Testis (tissue), 3 donors: Measurements from ENCODE around the gene CHD5. TPM values are rescaled to one million over a fixed set of nuclear protein-coding genes. Genes with fewer than 3 reads are reported as not detected.

Source experiments
- DNase-seq: peaks from one replicate; pipeline ENCODE4 v3.0.0-alpha.2; 2019
- H3K27ac ChIP-seq, 2 donors: fragments of 200-600 bp; sonication (generic); one replicate each; pipeline ENCODE4 v1.5.1; 2019
- H3K27me3 ChIP-seq: fragments of 200-600 bp; sonication (generic); one replicate; pipeline ENCODE4 v1.5.1; 2019
- H3K36me3 ChIP-seq: fragments of 200-600 bp; sonication (generic); one replicate; pipeline ENCODE4 v1.5.1; 2017; ENCODE audit warnings: low read depth; ENCODE audit errors: missing control alignments
- H3K4me1 ChIP-seq: fragments of 200-600 bp; sonication (generic); one replicate; pipeline ENCODE4 v1.5.1; 2019
- H3K4me3 ChIP-seq, 2 donors: fragments of 200-600 bp; sonication (generic); one replicate each; pipeline ENCODE4 v1.5.1; 2017 to 2019
- H3K9me3 ChIP-seq: fragments of 200-600 bp; sonication (generic); one replicate; pipeline ENCODE4 v1.5.1; 2017
- POLR2A ChIP-seq: fragments of 450-650 bp; IDR thresholded peaks from one replicate; pipeline ENCODE4 v1.6.1; 2017; ENCODE audit warnings: antibody characterized with exemption, mild to moderate bottlenecking, moderate library complexity
- WGBS, 2 donors: methylation state at CpG; one replicate each; pipeline ENCODE4 v1.1.5; 2018; 5-methylcytosine and 5-hydroxymethylcytosine counted together
- intact Hi-C: fragments of 100-400 bp; cut with DNase I; formaldehyde crosslinking; loops from one replicate; pipeline ENCODE4 v1.15.1; 2023; ENCODE audit warnings: low total_unique reads
- polyA plus RNA-seq: library from polyadenylated mRNA; stranded (reverse); fragments of 350-450 nt; fragmentation: Illumina TruSeq; extraction: RNeasy Lipid Tissue Mini Kit (QIAGEN cat#74804); gene quantifications from one replicate; pipeline ENCODE4 v1.2.3, GENCODE V29; 2014; ENCODE audit warnings: low read depth, low replicate concordance; ENCODE audit not compliant: insufficient read depth
- total RNA-seq, 2 donors: library from RNA; depleted of rRNA; stranded (reverse); fragments of >200 nt; gene quantifications; one replicate each; pipeline ENCODE4 v1.2.3, GENCODE V29; 2016
- TF ChIP-seq, protein P1 (sequence below), 3 experiments: fragments of 450-650 bp in 2 of 3; fragments of 200-600 bp in 1 of 3; sonication (generic) in 1 of 3; IDR thresholded peaks; one replicate each; pipeline ENCODE4 v1.5.1; 2016 to 2019; ENCODE audit warnings: antibody characterized with exemption in 3 of 3, mild to moderate bottlenecking in 2 of 3, moderate library complexity in 1 of 3

CHD5 gene
- total and polyA plus RNA-seq, 3 donors from 2014 or later: 42.1 to 67.5 (median 63.1) TPM

DNA sequence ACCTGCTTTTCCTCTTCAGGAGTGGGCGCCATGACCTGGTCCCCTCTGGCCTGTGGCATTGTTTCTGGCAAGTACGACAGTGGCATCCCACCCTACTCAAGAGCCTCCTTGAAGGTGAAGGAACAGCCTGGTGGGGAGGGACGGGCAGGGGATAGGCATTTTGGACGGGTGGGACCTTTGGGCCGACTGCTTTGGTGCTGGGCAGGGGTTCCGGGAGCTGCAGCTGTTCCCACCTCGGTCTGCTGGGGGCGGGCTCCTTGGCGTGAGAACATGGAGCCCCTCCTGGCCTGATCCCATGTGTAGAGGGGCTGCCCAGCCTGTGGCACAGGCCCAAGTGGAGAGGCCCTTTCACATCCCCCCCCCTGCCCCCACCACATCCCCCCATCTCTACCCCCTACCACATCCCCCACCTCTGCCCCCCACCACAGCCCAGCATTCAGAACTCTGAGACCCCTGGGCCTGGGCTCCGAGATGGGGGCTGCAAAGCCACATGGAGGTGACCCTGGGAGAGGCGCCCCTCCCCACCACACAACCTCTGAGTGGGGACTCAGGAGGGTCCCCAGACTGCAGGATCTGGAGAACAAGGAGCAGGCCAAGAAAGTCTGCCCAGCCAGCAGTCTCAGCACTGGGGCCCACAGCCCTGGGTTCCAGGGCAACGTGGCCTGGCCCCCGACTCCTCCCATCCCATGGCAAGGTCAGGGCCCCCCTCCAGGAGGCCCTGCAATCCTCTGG is 84.4 kb downstream of the CHD5 start:
- TF ChIP-seq, protein P1, sequence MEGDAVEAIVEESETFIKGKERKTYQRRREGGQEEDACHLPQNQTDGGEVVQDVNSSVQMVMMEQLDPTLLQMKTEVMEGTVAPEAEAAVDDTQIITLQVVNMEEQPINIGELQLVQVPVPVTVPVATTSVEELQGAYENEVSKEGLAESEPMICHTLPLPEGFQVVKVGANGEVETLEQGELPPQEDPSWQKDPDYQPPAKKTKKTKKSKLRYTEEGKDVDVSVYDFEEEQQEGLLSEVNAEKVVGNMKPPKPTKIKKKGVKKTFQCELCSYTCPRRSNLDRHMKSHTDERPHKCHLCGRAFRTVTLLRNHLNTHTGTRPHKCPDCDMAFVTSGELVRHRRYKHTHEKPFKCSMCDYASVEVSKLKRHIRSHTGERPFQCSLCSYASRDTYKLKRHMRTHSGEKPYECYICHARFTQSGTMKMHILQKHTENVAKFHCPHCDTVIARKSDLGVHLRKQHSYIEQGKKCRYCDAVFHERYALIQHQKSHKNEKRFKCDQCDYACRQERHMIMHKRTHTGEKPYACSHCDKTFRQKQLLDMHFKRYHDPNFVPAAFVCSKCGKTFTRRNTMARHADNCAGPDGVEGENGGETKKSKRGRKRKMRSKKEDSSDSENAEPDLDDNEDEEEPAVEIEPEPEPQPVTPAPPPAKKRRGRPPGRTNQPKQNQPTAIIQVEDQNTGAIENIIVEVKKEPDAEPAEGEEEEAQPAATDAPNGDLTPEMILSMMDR (IDR thresholded peaks at IDR 0.05): no peak
- TF ChIP-seq POLR2A: no peak
- intact Hi-C loops: no loop called here
- no peak for DNase-seq
- no peak overlapping the region for H3K4me3 ChIP-seq
- no peak overlapping the region for H3K27ac ChIP-seq
- 90 to 93% methylated on average over 3 to 13 of the region's 13 CpGs for WGBS, 2 donors
- no peaks in the 10 kb centered on the region for H3K27me3 ChIP-seq
- no peaks in the 10 kb centered on the region for H3K36me3 ChIP-seq
- peaks cover 18% of the 10 kb centered on the region for H3K4me1 ChIP-seq
- no peaks in the 10 kb centered on the region for H3K9me3 ChIP-seq

GRCh38 chr1:6094801-6095505 is 85.2 kb downstream of the CHD5 start:
- peaks cover 20% of the 10 kb centered on the region for H3K4me1 ChIP-seq
- H3K27me3 ChIP-seq: no peaks in the 10 kb centered on the region
- no peaks in the 10 kb centered on the region for H3K9me3 ChIP-seq
- no peaks in the 10 kb centered on the region for H3K36me3 ChIP-seq
- intact Hi-C loops: no loop called here
- no peak overlapping the region for H3K4me3 ChIP-seq
- no peak for TF ChIP-seq POLR2A
- TF ChIP-seq, protein P1 (IDR thresholded peaks at IDR 0.05): no peak
- H3K27ac ChIP-seq: no peak overlapping the region
- DNase-seq: no peak
- 79 to 87% methylated on average over 3 to 19 of the region's 21 CpGs for WGBS, 2 donors

DNA sequence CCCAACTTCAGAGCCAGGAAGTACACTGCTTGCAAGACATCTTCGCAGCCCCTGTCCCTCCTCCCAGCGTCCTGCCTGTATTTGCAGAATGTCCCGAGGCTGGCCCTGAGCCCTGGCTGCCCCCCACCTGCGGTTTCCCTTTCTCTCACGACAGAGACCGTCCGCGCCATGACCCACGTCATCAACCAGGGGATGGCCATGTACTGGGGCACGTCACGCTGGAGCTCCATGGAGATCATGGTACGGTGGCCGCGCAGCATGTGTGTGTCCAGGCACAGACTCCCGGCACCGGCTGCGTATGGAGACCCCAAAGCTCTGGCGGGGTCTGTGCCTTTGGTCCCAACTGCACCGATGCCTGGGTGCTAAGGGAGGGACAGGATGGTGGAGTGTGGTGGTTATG is 85.9 kb downstream of the CHD5 start:
- H3K36me3 ChIP-seq: no peaks in the 10 kb centered on the region
- H3K4me3 ChIP-seq: no peak overlapping the region
- TF ChIP-seq POLR2A: no peak
- TF ChIP-seq, protein P1 (IDR thresholded peaks at IDR 0.05): no peak
- intact Hi-C loops: no loop called here
- WGBS, 2 donors: 97 to 98% methylated on average over 5 to 19 of the region's 19 CpGs
- no peak overlapping the region for H3K27ac ChIP-seq
- no peaks in the 10 kb centered on the region for H3K27me3 ChIP-seq
- DNase-seq: no peak
- no peaks in the 10 kb centered on the region for H3K9me3 ChIP-seq
- H3K4me1 ChIP-seq: peaks cover 20% of the 10 kb centered on the region

DNA sequence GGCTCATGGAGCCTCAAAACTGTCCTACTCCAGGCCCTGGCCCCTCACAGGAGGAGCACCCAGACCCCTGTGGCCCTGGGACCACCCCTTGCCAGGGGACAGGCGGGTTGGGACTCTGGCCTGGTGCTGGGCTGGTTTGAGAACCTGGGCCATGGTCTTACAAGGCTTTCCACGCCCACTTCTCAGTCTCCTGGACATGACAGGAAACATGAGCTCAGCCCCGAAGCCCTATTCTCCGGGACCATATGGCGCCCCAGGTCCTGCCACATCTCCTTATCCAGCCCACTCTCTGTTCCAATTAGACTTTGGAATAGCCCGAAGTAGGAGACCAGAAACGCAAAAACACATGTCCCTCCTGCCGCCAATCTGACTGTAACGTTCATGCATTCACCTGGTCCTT is 86.5 kb downstream of the CHD5 start:
- WGBS, 2 donors: 97 to 98% methylated on average over 9 of the region's 9 CpGs
- Histone ChIP-seq H3K4me1 (peaks cover 20% of the 10 kb centered on the region), H3K27me3 (no peaks in the 10 kb centered on the region), H3K27ac (no peak overlapping the region), H3K9me3 (no peaks in the 10 kb centered on the region), H3K36me3 (no peaks in the 10 kb centered on the region), H3K4me3 (no peak overlapping the region)
- intact Hi-C loops: no loop called here
- DNase-seq: no peak
- no peak for TF ChIP-seq POLR2A

- H3K27ac ChIP-seq: no peak overlapping the region
- WGBS, 2 donors: 60 to 78% methylated on average over 10 of the region's 10 CpGs
- TF ChIP-seq, protein P1 (IDR thresholded peaks at IDR 0.05): no peak
- TF ChIP-seq POLR2A: no peak
- H3K4me3 ChIP-seq: no peak overlapping the region
- intact Hi-C loops: no loop called here
- no peaks in the 10 kb centered on the region for H3K36me3 ChIP-seq
- peaks cover 20% of the 10 kb centered on the region for H3K4me1 ChIP-seq
- H3K27me3 ChIP-seq: no peaks in the 10 kb centered on the region
- peak; percentile 94 for DNase-seq
- H3K9me3 ChIP-seq: no peaks in the 10 kb centered on the region
These were observed 87.0 kb downstream of the CHD5 start for GRCh38 chr1:6093071-6093470.
